ENCODE results near the gene NR3C2.
"Not testable (repeated sequence)": the region's sequence is repeated elsewhere in the genome, so short reads cannot be mapped to it uniquely, and the experiment has no call there.

Gene NR3C2

GRCh38 chr4:148166132-148166591 is 276.1 kb downstream of the NR3C2 start:
- DNase-seq (ENCODE audit: low spot score) = peak; percentile 63

GRCh38 chr4:148164557-148164956 is 277.7 kb downstream of the NR3C2 start:
- no peak for DNase-seq (ENCODE audit: low spot score)

DNA sequence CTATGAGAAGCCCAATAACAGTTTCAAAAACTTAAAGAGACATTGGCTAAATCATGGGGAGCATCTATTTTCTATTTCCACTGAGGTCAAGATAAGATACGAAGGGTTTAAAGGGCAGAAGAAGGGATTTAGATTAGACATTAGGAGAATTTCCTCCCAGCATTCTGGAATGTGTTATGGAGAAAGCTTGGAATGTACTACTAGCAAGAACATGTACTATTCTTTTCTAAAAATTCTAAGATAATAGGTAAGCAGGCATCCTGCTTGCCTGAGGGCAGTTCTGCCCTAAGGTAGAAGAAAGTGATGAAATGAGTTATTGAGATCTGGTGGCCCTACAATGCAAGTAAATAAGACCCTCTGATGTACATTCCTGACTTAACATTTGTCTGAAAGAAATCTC is 279.2 kb downstream of the NR3C2 start:
- no peak for DNase-seq (ENCODE audit: low spot score)

DNA sequence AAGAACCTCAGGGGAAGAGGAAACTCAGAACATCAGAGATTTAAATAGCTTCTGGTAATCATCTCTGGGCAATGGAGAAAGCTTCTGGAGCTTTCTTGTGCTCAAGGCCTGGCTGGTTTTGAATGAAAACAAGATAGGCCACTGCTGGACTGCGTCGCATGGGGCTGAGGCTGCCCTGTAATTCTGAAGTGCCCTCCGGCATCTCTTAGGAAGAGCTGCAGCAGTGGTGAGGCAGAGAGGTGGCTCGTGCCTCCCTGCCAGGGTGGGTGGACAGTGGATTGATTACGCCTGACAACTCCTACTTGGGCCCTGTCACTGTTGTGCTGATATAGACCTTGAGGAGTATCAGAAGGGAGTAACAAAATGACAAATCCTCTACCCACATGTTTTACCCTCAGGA is 279.7 kb downstream of the NR3C2 start:
- DNase-seq (ENCODE audit: low spot score) = no peak

DNA sequence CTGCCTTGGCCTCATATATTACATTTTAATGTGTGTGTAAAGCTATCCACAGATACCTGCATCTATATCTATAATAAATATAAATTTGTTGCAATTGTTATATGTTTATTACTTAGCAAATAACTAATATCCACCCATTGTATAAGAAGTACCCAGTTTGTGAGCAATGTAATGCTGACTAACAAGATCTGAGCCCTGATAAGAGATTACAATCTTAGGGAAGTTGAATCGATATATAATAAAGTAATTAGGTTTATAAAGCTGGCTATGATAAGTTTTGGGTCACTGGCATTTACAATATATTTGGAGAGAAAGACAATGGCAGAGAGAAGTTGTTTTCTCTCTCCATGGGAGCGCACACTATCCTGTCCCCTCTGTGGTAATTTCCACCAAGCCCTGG is 280.6 kb downstream of the NR3C2 start:
- DNase-seq (ENCODE audit: low spot score) = no peak

DNA sequence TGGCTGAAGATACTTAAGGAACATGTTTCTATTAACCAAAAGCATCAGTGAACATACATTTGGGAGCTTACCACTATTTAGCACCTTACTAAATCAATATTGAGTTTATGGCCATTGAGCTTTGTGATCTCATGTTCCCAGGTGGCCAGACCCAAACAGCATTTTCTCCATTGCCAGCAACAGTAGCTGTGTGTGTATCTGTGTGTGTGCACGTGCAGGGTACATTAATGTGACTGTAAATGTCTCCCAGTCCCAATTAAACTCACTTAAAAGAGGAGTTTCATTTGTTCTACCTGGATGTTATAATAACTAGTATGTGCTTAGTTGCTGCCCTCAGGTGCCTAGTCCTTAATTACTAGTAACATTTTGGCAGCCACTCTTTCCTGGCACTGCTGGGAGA is 282.4 kb downstream of the NR3C2 start:
- DNase-seq (ENCODE audit: low spot score) = no peak

DNA sequence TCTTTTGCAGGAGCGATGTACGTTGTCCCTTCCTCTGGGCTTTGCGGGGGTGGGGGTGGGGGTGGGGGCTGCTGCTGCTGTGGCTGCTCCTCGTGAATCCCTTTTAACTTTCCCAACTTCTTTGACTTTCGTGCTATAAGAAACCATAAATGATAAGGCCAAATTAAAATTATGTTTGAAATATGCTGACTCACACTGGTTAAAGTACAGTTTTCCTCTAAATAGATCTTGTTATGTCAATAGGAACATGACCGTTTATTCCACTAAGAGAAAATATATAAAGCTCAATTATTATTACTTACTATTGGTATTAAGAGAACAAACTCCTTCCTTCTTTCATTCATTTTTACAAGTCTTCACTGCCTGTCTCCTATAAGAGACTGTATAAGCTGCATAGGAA is 287.4 kb downstream of the NR3C2 start:
- DNase-seq (ENCODE audit: low spot score) = no peak

DNA sequence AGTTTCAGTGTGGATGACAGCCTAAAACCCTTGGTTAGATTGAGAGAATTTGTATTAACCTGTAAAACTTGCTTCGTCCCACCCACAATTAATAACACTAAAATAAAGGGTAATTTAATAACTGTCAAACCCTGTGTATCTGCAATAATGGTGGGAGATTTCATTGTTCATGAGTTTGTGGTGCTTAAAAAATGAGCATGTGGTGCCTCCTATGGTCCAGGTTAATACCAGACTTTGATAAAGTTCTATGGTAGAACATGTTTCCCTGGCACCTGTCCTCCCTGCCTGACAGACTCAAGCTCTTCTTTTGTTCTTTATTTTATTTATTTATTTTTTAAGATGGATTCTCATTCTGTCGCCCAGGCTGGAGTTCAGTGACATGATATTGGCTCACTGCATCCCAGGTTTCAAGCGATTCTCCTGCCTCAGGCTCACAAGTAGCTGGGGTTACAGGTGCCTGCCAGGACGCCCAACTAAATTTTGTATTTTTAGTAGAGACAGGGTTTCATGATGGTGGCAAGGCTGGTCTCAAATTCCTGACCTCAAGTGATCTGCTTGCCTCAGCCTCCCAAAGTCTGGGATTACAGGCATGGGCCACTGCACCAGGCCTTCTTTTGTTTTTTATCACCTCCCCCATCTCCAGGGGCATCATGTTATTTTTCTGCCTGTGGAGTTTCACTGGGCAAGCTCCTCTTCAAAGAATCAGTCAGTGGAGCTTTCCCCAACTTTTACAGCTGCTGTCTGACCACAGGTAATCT is 289.2 kb downstream of the NR3C2 start:
- DNase-seq (ENCODE audit: low spot score) = no peak

- DNase-seq (ENCODE audit: low spot score) = no peak
These were observed 290.4 kb downstream of the NR3C2 start for GRCh38 chr4:148151806-148152205.

DNA sequence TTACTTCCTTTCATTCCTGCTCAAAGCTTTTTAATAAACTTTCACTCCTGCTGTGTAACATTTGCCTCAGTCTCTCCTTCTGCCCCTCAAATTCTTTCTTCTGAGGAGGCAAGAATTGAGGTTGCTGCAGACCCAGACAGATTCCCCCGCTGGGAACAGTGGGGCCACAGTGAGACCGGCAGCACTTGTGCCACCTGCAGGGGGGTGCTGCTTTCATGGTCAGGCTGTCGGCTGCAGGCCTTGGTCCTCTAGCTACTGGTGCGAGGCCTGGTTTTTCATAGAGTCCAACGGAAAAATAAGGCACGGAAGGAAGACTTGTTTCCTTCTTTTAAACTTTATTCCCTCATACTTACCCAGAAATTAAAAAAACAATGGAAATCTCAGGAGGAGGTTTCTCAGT is 296.7 kb downstream of the NR3C2 start:
- no peak for DNase-seq (ENCODE audit: low spot score)

DNA sequence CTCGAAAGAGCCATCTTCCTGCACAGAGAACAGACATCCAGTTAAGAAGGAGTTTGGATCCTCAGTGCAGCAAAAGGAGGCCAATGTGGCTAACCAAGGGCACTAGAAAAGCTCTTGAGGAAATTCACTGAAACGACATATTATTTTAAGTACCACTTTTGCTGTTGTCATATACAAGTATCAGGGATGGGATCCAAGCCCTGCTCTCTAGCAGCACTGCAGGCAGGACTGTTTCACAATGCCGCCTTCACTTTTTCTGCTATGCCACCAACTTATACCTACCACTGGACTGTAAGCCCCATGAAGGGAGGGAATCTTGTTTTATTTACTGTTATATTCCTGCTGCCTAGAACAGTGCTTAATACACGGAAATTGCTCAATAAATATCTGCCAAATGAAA is 299.0 kb downstream of the NR3C2 start:
- DNase-seq (ENCODE audit: low spot score) = no peak

- DNase-seq (ENCODE audit: low spot score) = no peak
These were observed 300.7 kb downstream of the NR3C2 start for GRCh38 chr4:148141501-148141900.

- DNase-seq (ENCODE audit: low spot score) = no peak
These were observed 315.4 kb downstream of the NR3C2 start for GRCh38 chr4:148126825-148127224.

GRCh38 chr4:148124512-148124911 is 317.7 kb downstream of the NR3C2 start:
- no peak for DNase-seq (ENCODE audit: low spot score)

- not testable (repeated sequence) for DNase-seq (ENCODE audit: low spot score)
These were observed 319.1 kb downstream of the NR3C2 start for GRCh38 chr4:148123161-148123560.

- DNase-seq (ENCODE audit: low spot score) = no peak
These were observed 322.0 kb downstream of the NR3C2 start for GRCh38 chr4:148120216-148120615.

DNA sequence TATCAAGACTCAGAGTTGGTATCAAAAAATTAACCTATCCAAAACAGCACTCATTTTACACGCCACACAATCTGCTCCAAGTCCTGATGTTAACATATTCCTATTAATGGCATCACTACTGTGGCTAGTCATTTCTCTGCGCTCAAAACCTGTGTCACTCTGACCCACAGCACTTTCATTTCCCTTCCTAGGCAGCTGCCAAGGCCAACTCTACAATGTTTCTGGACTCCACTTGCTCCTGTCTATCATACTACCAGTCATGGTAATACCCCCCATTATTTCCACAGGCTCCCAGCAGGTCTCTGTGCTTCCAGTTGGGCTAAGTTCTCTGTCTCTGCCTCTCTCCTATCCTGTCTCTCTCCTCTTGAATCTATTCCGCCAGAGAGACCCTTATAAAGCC is 323.6 kb downstream of the NR3C2 start:
- no peak for DNase-seq (ENCODE audit: low spot score)

- DNase-seq (ENCODE audit: low spot score) = no peak
These were observed 324.0 kb downstream of the NR3C2 start for GRCh38 chr4:148118179-148118578.

- no peak for DNase-seq (ENCODE audit: low spot score)
These were observed 325.2 kb downstream of the NR3C2 start for GRCh38 chr4:148116969-148117368.

GRCh38 chr4:148116264-148116663 is 325.9 kb downstream of the NR3C2 start:
- DNase-seq (ENCODE audit: low spot score) = no peak

- no peak for DNase-seq (ENCODE audit: low spot score)
These were observed 327.8 kb downstream of the NR3C2 start for GRCh38 chr4:148114436-148114835.

DNA sequence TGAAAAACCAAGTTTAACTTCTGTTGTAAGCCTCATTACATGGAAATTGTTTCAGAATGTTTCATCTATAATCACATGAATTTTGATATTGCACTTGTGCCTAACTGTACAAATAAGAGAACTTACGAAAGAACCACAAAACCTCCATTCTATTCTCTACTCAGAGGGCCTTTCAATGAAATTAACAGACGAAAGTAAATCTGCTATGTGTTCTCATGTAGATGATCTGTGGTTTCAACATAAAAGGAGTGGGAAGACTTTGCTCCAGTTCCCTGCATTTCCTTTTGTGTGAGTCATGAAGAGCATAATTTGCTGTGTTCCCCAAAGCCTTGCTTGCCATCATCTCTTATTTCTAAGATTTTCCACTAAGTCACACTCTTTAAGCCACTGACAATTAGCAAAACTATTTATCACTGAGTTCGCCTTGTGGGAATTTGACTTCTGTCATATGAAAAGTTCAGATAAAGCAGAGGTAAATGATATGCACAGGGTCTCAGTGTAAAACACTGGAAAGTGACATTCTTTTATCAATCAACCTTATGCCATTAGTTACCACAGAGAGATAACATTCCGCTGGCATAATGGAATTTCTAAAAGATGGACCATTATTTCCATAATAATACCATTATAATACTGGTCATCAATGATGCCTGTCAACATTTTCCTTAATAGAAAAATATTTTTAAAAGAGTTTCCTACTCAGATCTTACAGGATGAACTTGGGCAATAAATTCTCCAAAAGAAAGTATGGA is 329.8 kb downstream of the NR3C2 start:
- DNase-seq (ENCODE audit: low spot score) = no peak

GRCh38 chr4:148110169-148110568 is 332.0 kb downstream of the NR3C2 start:
- DNase-seq (ENCODE audit: low spot score) = no peak

DNA sequence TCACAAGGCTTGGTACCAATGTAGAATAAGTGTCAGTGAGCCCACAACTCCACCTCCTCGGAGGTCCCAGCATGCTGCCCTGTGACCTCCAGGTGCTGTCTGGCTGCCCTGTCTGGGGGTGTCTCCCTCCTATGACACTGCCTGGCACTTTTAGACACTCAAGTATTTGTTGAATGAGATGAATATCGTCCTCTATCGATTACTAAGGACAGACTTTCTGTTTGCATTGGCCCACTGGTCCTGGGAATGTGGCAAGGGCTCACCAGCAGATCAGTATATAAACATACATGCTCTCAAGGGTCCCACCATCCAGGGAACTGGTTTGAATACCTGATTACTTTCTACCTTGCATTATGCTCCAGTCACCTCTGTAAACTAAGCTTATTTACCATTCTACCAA is 333.0 kb downstream of the NR3C2 start:
- no peak for DNase-seq (ENCODE audit: low spot score)

Measured in AG20443 (cell line).